ENCODE data around the gene IL17A. TPM values are rescaled to one million over a fixed set of nuclear protein-coding genes. Genes with fewer than 3 reads are reported as not detected.

IL17A gene
- polyA plus RNA-seq, 1 experiment: not detected

DNA sequence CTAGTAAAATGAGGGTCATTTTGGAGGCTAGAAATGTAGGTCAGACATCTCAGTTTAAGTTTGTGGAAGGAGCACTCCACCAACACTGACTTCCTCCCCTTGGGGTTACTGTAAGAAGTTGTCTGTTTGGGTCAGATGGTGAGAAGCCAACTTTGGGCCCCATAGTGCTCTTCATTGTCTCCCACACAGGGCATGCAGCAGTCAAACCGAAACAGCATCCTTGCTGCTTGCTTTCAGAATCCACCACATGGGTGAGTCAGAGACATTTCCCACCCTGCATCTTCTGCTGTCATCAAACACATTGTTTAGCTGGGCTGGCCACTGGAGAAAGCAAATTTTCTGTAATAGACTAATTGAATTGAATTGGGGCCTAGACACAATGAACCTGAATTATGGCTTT, 41.3 kb downstream of the IL17A start:
- ChIA-PET POLR2A (no interaction called here), CTCF (interaction anchor here (0.6 kb wide), 1 partner anchor 71 kb away, joined by 3 read pairs; no protein-coding TSS in a partner anchor)
- no peaks in the 10 kb centered on the region for H3K36me3 ChIP-seq (ENCODE audit: control insufficient read depth, insufficient read depth, low read length)
- TF ChIP-seq, protein P1, sequence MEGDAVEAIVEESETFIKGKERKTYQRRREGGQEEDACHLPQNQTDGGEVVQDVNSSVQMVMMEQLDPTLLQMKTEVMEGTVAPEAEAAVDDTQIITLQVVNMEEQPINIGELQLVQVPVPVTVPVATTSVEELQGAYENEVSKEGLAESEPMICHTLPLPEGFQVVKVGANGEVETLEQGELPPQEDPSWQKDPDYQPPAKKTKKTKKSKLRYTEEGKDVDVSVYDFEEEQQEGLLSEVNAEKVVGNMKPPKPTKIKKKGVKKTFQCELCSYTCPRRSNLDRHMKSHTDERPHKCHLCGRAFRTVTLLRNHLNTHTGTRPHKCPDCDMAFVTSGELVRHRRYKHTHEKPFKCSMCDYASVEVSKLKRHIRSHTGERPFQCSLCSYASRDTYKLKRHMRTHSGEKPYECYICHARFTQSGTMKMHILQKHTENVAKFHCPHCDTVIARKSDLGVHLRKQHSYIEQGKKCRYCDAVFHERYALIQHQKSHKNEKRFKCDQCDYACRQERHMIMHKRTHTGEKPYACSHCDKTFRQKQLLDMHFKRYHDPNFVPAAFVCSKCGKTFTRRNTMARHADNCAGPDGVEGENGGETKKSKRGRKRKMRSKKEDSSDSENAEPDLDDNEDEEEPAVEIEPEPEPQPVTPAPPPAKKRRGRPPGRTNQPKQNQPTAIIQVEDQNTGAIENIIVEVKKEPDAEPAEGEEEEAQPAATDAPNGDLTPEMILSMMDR (IDR thresholded peaks at IDR 0.05; ENCODE audit: insufficient read depth, low read depth, low read length): no peak
- no peak for DNase-seq (ENCODE audit: low read depth)
- no peaks in the 10 kb centered on the region; the same call in 1 of the 2 replicates for H3K27me3 ChIP-seq (ENCODE audit: control insufficient read depth, insufficient read depth, low read length)
- H3K4me3 ChIP-seq (ENCODE audit: low read depth, low read length): no peak overlapping the region

DNA sequence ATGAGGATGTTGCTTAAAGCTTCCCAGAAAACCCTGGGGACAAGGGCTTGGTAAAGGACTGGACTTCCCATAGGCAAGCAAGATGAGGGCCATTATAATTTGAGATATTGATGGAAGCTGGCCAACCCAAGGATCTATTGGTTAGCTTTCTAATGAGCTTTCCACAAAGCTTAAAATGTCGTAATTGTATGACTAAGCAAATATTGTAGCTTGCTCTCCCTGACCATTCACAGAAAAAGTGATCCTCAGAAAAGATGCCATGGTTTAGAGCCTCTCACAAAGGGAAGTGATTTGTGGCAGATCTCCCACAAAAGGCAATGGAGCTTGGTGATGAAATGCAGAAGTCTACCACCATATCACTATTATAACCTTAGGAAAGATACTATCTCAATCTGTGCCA, 44.5 kb downstream of the IL17A start:
- H3K27me3 ChIP-seq (ENCODE audit: control insufficient read depth, insufficient read depth, low read length): no peaks in the 10 kb centered on the region
- ChIA-PET CTCF (interaction anchor here (1.7 kb wide), 1 partner anchor 11 kb away, joined by 4 read pairs; no protein-coding TSS in a partner anchor), POLR2A (no interaction called here)
- no peak overlapping the region for H3K4me3 ChIP-seq (ENCODE audit: low read depth, low read length)
- no peaks in the 10 kb centered on the region for H3K36me3 ChIP-seq (ENCODE audit: control insufficient read depth, insufficient read depth, low read length)
- DNase-seq (ENCODE audit: low read depth): no peak
- TF ChIP-seq, protein P1 (IDR thresholded peaks at IDR 0.05; ENCODE audit: insufficient read depth, low read depth, low read length): no peak

DNA sequence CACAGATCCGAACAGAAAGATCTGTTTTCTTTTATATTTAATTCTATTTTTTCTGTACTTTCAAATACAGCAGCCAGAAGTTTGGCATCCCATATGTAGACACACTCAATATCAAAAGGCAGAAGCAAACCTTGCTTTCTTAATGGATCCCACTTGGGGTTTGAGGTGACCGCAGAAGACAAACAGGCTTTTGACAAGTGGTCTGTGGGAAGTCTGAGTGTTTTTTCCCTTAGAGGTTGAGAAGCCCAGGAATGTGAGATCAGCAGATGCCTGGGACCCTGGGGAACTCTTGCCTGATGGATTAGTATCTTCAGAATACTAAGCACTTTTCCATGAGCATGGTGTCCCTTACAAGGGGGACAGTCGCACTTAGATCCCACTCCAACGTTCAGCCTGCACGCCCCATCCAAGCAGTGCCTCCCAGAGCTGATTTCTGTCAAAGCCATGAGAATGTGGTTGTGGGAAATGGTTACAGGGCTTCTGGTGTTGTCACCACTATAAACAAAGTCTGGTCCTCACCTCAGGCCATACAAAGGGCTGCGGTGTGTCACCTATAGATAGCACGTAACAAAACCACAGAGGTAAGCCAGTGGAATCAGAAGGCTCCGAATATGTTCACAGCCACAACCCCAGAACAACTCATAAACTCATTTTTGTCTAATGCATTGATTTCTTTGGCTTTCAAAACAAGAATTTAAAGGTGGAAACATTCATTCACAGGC, 45.4 kb downstream of the IL17A start:
- ChIA-PET POLR2A (no interaction called here), CTCF (interaction anchor here (0.6 to 1.5 kb wide), 2 partner anchors 10 to 227 kb away, joined by 3 read pairs; no protein-coding TSS in a partner anchor)
- Histone ChIP-seq H3K27me3 (ENCODE audit: control insufficient read depth, insufficient read depth, low read length) (no peaks in the 10 kb centered on the region), H3K4me3 (ENCODE audit: low read depth, low read length) (no peak overlapping the region), H3K36me3 (ENCODE audit: control insufficient read depth, insufficient read depth, low read length) (no peaks in the 10 kb centered on the region)
- TF ChIP-seq, protein P1 (IDR thresholded peaks at IDR 0.05; ENCODE audit: insufficient read depth, low read depth, low read length): no peak
- DNase-seq (ENCODE audit: low read depth): no peak

DNA sequence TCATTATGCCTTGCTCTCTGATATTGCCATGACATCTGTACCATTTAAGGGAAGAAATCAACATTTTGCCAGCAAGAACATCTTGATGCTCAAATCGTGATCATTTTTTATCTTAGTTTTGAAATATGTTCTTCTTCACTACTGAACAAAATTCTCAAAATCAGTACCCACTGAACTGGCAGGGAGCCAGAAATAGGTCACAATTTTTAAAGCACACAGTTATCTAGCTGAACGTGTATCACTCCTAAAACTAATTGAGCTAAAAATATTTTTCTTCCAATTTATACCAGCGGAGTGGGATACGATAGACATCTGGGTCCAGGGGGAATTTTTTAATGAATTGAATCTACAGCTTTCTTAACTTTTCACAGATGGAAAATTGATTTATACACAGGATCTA, 46.8 kb downstream of the IL17A start:
- TF ChIP-seq, protein P1 (IDR thresholded peaks at IDR 0.05; ENCODE audit: insufficient read depth, low read depth, low read length): no peak
- H3K4me3 ChIP-seq (ENCODE audit: low read depth, low read length): no peak overlapping the region
- POLR2A ChIA-PET: no interaction called here
- no peak for DNase-seq (ENCODE audit: low read depth)
- H3K36me3 ChIP-seq (ENCODE audit: control insufficient read depth, insufficient read depth, low read length): no peaks in the 10 kb centered on the region
- CTCF ChIA-PET: interaction anchor here (1.1 to 1.5 kb wide), 3 partner anchors 9 to 70 kb away, joined by 3 to 4 read pairs (median 3); no protein-coding TSS in a partner anchor
- no peaks in the 10 kb centered on the region for H3K27me3 ChIP-seq (ENCODE audit: control insufficient read depth, insufficient read depth, low read length)

DNA sequence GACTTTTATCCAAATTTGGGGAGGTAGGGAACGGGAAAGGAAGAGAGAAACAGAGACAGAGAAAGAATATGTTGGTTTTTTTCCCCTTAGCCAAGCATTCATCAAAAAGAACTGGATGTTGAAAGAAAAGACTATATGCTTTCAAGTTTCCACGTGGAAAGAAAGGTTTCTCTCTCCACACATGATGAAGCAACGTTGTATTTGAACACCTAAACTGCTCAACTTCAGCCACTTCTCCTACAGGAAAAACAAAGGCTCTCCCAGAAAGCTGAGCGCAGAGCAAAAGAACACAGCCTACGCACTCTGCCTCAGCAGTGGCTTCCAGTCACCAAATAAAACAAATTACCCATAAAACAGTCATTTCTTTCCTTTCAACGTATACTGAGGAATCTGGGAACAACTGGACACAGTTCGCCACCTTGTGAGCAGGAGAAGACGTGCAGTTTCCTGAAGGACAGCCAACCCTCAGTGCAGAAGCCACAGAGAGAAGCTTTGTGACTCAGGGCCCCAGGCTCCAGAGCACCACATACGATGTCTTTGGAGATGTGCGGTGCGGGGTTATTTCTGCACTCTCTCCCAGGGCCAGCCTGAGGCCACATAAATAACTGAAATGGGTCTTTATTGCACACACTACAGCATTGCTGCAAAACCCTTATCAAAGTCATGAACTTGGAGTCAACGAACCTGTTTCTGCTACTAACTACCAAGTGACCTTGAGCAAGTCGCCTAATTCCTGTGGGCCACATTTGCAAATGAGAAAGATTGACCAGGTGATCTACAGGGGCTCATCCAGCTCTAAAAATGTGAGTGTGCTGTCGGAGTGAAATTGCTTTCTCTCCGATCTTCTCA, 48.0 kb downstream of the IL17A start:
- H3K27me3 ChIP-seq (ENCODE audit: control insufficient read depth, insufficient read depth, low read length): no peaks in the 10 kb centered on the region
- no peak overlapping the region for H3K4me3 ChIP-seq (ENCODE audit: low read depth, low read length)
- TF ChIP-seq, protein P1 (IDR thresholded peaks at IDR 0.05; ENCODE audit: insufficient read depth, low read depth, low read length): peak; percentile 60
- no peaks in the 10 kb centered on the region for H3K36me3 ChIP-seq (ENCODE audit: control insufficient read depth, insufficient read depth, low read length)
- ChIA-PET CTCF (interaction anchor here (0.7 to 1.8 kb wide), 8 partner anchors 9 to 71 kb away, joined by 3 to 6 read pairs (median 4); no protein-coding TSS in a partner anchor), POLR2A (no interaction called here)
- DNase-seq (ENCODE audit: low read depth): peak; percentile 29
